K562 (cell line): ENCODE measurements around the gene ASIC3. TPM values are rescaled to one million over a fixed set of nuclear protein-coding genes. Genes with fewer than 3 reads are reported as not detected.
"Not testable (repeated sequence)": the region's sequence is repeated elsewhere in the genome, so short reads cannot be mapped to it uniquely, and the experiment has no call there.

Experiments
- CGGBP1 ChIP-seq: fragments of 250-450 bp; sonication (Bioruptor Pico); IDR thresholded peaks from 2 replicates; pipeline ENCODE4 v1.9.0; 2021; ENCODE audit warnings: mild to moderate bottlenecking
- CHD4 ChIP-seq: fragments of 200-600 bp; sonication (generic); IDR thresholded peaks from 3 replicates; pipeline ENCODE4 v1.6.1; 2012; ENCODE audit warnings: low read depth, mild to moderate bottlenecking, mixed read lengths, low read length, inconsistent platforms; ENCODE audit not compliant: insufficient read depth, insufficient replicate concordance, poor library complexity, severe bottlenecking
- HES1 ChIP-seq: fragments of 450-650 bp; IDR thresholded peaks from 2 replicates; pipeline ENCODE4 v1.6.1; 2016; ENCODE audit warnings: low read depth, mild to moderate bottlenecking, moderate library complexity
- HMG20A ChIP-seq: fragments of 450-650 bp; formaldehyde crosslinking; conservative IDR thresholded peaks from 2 replicates; pipeline ENCODE4 v1.4.0; 2020; ENCODE audit warnings: mild to moderate bottlenecking, mixed read lengths
- HMG20B ChIP-seq: fragments of 250-450 bp; sonication (Bioruptor Pico); IDR thresholded peaks from 2 replicates; pipeline ENCODE4 v1.5.0; 2021; ENCODE audit warnings: mild to moderate bottlenecking
- KLF16 ChIP-seq: IDR thresholded peaks from 2 replicates; pipeline ENCODE4 v1.6.1; 2016; ENCODE audit warnings: antibody characterized with exemption
- NCOA4 ChIP-seq: fragments of 450-650 bp; IDR thresholded peaks from 2 replicates; pipeline ENCODE4 v1.6.1; 2018; ENCODE audit warnings: mild to moderate bottlenecking; ENCODE audit not compliant: partially characterized antibody
- NKRF ChIP-seq: fragments of 450-650 bp; IDR thresholded peaks from 2 replicates; pipeline ENCODE4 v1.6.1; 2016; ENCODE audit warnings: borderline replicate concordance
- NR2C2 ChIP-seq, 2 experiments: fragments of 200-800 bp in 1 of 2; sonication (Bioruptor generic) in 1 of 2; sonication (generic) in 1 of 2; formaldehyde crosslinking in 1 of 2; IDR thresholded peaks; 2 replicates each; pipeline versions ENCODE4 v1.6.1 to v1.8.0; 2016 to 2022; ENCODE audit warnings: mild to moderate bottlenecking in 1 of 2, missing compliant biosample characterization in 1 of 2, missing genetic modification characterization in 1 of 2, missing genetic modification reagents in 1 of 2
- RAD21 ChIP-seq, 2 experiments: fragments of 250-450 bp in 1 of 2; fragments of 450-650 bp in 1 of 2; sonication (Bioruptor Pico) in 1 of 2; formaldehyde crosslinking in 1 of 2; IDR thresholded peaks in 1 of 2; conservative IDR thresholded peaks in 1 of 2; 2 replicates each; pipeline versions ENCODE4 v1.4.0 to v1.8.0; 2020 to 2022; ENCODE audit warnings: mild to moderate bottlenecking in 2 of 2, moderate library complexity in 1 of 2
- SIN3A ChIP-seq, 2 experiments: fragments of 150-350 bp in 1 of 2; IDR thresholded peaks; 2 replicates each; pipeline ENCODE4 v1.6.1; 2011 to 2016; ENCODE audit warnings: borderline replicate concordance in 2 of 2, low read depth in 2 of 2, low read length in 2 of 2, mild to moderate bottlenecking in 2 of 2, moderate library complexity in 2 of 2; ENCODE audit not compliant: control insufficient read depth in 1 of 2
- TEAD1 ChIP-seq, 2 experiments: fragments of 450-650 bp in 1 of 2; sonication (generic) in 1 of 2; formaldehyde crosslinking; IDR thresholded peaks; 2 replicates each; pipeline versions ENCODE4 v1.4.0 to v1.8.0; 2020 to 2022; ENCODE audit warnings: mild to moderate bottlenecking in 2 of 2, missing genetic modification reagents in 1 of 2
- ZNF41 ChIP-seq: fragments of 250-450 bp; sonication (Bioruptor Pico); conservative IDR thresholded peaks from 2 replicates; pipeline ENCODE4 v1.4.0; 2020; ENCODE audit warnings: mild to moderate bottlenecking
- polyA plus RNA-seq, 8 experiments: library from polyadenylated mRNA; depleted of rRNA in 4 of 8; stranded (reverse) in 5 of 8; unstranded in 3 of 8; fragments of >200 nt; fragmentation: Nextera tagmentation in 2 of 8; fragmentation: Illumina TruSeq in 1 of 8; extraction: Ambion mirVana in 2 of 8; extraction: Trizol in 1 of 8; gene quantifications; 2 replicates each; pipeline versions ENCODE4 v1.2.1 to v1.2.3, GENCODE V29; 2011 to 2014; ENCODE audit warnings: inconsistent platforms in 1 of 8, missing spikeins in 1 of 8
- total RNA-seq, 7 experiments: library from RNA; depleted of rRNA in 6 of 7; stranded (reverse); fragments of >200 nt in 6 of 7; fragmentation: Illumina TruSeq in 2 of 7; extraction: Trizol in 2 of 7; gene quantifications; 2 replicates each; pipeline versions ENCODE4 v1.2.1 to v1.2.3, GENCODE V29; 2011 to 2021; ENCODE audit warnings: low replicate concordance in 1 of 7

The ASIC3 gene
- total and polyA plus RNA-seq, 9 of the 15 experiments (the other 6 are each of a cell fraction or from before 2014, with no cell fraction given): 0.11 to 5.0 (median 0.87) TPM

GRCh38 chr7:151026771-151027727 lies 21.3 kb upstream of the ASIC3 start (continued):
- TF ChIP-seq NKRF: peak; percentile 82
- TF ChIP-seq NR2C2 (CRISPR knock-in tag; IDR thresholded peaks at IDR 0.05): not testable (repeated sequence)
- TF ChIP-seq NR2C2 (tag; IDR thresholded peaks at IDR 0.05): peak; percentile 67; the same call in 1 of the 2 replicates
- TF ChIP-seq RAD21 (CRISPR knock-in tag; conservative IDR thresholded peaks at IDR 0.05 in 1 of 2, IDR thresholded peaks at IDR 0.05 in 1 of 2): peak; percentile 9 to 43; a peak in 3 of 4 replicates
- TF ChIP-seq HMG20B (CRISPR knock-in tag): peak; percentile 62; the same call in 1 of the 2 replicates
- peak; percentile 89 for TF ChIP-seq CHD4
- peak; percentile 3 to 31; a peak in 1 of 4 replicates for TF ChIP-seq SIN3A (IDR thresholded peaks at IDR 0.05; ENCODE audit: borderline replicate concordance in 2 of 2, control insufficient read depth in 1 of 2, low read depth in 2 of 2, low read length in 2 of 2)
- peak; percentile 54; the same call in 1 of the 2 replicates for TF ChIP-seq KLF16
- peak; percentile 4 for TF ChIP-seq NCOA4
- peak; percentile 92 for TF ChIP-seq ZNF41 (CRISPR knock-in tag)
- TF ChIP-seq HES1: peak; percentile 55
- 0 out of 2 replicates have a peak, but pooled peaks have one; percentile 15 for TF ChIP-seq HMG20A (CRISPR knock-in tag)
- peak; percentile 71 to 95; a peak in 3 of 4 replicates for TF ChIP-seq TEAD1 (CRISPR knock-in tag; IDR thresholded peaks at IDR 0.05)
- TF ChIP-seq CGGBP1: 0 out of 2 replicates have a peak, but pooled peaks have one; percentile 20
